ENCODE results near the gene FARP1.

FARP1 gene

DNA sequence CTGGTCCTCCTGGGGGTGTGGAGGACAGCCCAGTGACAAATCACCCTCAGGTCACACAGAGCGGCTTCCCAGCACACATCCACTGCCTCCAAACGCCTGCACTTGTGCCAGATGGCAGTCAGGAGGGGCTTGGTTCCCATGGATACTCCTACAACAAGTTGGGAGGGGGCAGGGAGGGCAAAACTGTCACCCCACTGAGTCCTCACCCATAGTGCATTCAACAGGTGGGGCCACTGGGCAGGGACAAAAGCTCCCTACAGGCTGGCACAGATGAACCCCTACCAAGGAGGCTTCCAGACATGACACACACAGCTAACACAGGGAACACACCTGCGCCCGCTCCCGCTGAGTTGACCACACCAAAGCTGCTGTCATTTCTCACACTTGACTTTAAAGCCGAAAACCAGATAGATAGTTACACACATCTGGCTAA lies 313.5 kb downstream of the FARP1 start:
- Histone ChIP-seq H3K9me3 (ENCODE audit: severe bottlenecking) (no peaks in the 10 kb centered on the region), H3K36me3 (peaks cover 95% of the 10 kb centered on the region), H3K27ac (no peak overlapping the region; the same call in 1 of the 2 replicates), H3K4me3 (ENCODE audit: low read depth, low read length) (no peak overlapping the region), H3K27me3 (ENCODE audit: insufficient read depth, low read depth, severe bottlenecking) (no peaks in the 10 kb centered on the region)
- TF ChIP-seq, protein P1, sequence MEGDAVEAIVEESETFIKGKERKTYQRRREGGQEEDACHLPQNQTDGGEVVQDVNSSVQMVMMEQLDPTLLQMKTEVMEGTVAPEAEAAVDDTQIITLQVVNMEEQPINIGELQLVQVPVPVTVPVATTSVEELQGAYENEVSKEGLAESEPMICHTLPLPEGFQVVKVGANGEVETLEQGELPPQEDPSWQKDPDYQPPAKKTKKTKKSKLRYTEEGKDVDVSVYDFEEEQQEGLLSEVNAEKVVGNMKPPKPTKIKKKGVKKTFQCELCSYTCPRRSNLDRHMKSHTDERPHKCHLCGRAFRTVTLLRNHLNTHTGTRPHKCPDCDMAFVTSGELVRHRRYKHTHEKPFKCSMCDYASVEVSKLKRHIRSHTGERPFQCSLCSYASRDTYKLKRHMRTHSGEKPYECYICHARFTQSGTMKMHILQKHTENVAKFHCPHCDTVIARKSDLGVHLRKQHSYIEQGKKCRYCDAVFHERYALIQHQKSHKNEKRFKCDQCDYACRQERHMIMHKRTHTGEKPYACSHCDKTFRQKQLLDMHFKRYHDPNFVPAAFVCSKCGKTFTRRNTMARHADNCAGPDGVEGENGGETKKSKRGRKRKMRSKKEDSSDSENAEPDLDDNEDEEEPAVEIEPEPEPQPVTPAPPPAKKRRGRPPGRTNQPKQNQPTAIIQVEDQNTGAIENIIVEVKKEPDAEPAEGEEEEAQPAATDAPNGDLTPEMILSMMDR (IDR thresholded peaks at IDR 0.05; ENCODE audit: low read depth, low read length), result peak; percentile 16; the same call in 1 of the 2 replicates
- peak; percentile 84 for DNase-seq

DNA sequence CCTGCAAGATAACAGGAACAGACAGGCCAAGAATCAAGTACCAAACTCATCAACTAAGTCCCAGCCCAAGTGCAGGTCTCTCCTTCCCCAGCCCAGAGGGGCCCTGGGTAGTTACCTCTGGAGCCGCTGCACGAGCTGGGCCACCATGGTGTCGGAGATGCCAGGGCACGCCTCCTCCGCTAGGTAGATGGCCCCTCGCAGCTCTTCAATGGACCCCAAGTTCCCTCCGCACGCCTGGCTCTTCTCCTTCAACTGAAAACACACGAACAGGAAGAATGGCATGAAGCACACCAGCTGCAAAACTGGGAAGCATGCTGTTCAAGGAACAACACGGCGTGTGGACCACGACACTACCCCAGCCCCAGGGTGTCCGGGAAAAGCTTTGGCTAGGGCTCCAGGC lies 314.2 kb downstream of the FARP1 start:
- Histone ChIP-seq H3K27ac (no peak overlapping the region; the same call in 1 of the 2 replicates), H3K4me3 (ENCODE audit: low read depth, low read length) (no peak overlapping the region), H3K36me3 (peaks cover 92% of the 10 kb centered on the region), H3K9me3 (ENCODE audit: severe bottlenecking) (no peaks in the 10 kb centered on the region), H3K27me3 (ENCODE audit: insufficient read depth, low read depth, severe bottlenecking) (no peaks in the 10 kb centered on the region)
- TF ChIP-seq, protein P1 (IDR thresholded peaks at IDR 0.05; ENCODE audit: low read depth, low read length), result no peak
- DNase-seq, result no peak

DNA sequence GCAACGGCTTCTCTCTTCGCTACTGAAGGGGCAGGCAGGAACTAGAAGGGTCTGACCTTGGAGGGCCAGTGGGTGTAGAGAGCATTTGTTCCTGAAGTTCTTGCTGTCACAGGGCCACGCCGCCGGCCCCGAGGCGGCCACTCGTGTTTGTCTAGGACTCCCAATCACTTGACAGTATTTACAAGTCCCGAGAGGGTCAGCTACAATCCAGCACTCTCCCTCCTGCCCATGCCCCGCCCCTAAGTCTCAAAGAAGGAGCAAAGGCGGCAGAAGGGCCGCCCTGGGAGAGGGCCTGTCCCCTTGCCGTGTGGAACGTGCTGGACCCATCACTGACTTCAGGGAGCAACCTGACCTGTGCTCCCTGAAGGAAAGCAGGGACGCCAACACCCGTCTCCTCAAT lies 315.5 kb downstream of the FARP1 start:
- DNase-seq, result no peak
- Histone ChIP-seq H3K9me3 (ENCODE audit: severe bottlenecking) (no peaks in the 10 kb centered on the region), H3K4me3 (ENCODE audit: low read depth, low read length) (no peak overlapping the region), H3K27ac (no peak overlapping the region), H3K36me3 (peaks cover 93% of the 10 kb centered on the region), H3K27me3 (ENCODE audit: insufficient read depth, low read depth, severe bottlenecking) (no peaks in the 10 kb centered on the region)
- TF ChIP-seq, protein P1 (IDR thresholded peaks at IDR 0.05; ENCODE audit: low read depth, low read length), result no peak

DNA sequence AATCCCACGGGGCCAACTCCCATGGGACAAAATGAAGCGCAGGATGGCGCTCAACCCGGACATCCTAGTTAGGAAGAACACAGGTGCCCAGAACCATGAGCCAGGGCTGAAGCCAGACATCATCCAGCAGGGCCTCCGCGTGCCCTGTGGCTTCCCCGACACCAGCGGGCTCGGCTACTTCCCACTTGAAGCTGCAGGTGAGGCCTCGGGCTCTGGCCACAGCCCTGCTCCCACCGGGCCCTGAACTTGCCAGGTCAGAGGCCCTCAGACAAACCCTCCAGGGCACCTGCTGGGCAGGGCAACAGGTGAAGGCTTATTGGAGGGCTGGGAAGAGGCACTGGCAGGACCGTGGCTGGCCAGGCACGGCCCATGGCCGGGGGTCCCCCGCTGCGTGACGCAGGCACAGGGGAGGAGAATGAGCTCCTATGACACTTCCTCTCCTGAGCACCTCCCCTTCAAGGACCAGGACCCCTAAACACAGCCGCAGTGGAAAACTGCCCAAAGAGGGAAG lies 316.3 kb downstream of the FARP1 start:
- H3K36me3 ChIP-seq, result peaks cover 92% of the 10 kb centered on the region
- H3K27me3 ChIP-seq (ENCODE audit: insufficient read depth, low read depth, severe bottlenecking), result no peaks in the 10 kb centered on the region
- TF ChIP-seq, protein P1 (IDR thresholded peaks at IDR 0.05; ENCODE audit: low read depth, low read length), result no peak
- DNase-seq, result no peak
- no peak overlapping the region; the same call in 1 of the 2 replicates for H3K27ac ChIP-seq
- no peak overlapping the region for H3K4me3 ChIP-seq (ENCODE audit: low read depth, low read length)
- H3K9me3 ChIP-seq (ENCODE audit: severe bottlenecking), result no peaks in the 10 kb centered on the region

DNA sequence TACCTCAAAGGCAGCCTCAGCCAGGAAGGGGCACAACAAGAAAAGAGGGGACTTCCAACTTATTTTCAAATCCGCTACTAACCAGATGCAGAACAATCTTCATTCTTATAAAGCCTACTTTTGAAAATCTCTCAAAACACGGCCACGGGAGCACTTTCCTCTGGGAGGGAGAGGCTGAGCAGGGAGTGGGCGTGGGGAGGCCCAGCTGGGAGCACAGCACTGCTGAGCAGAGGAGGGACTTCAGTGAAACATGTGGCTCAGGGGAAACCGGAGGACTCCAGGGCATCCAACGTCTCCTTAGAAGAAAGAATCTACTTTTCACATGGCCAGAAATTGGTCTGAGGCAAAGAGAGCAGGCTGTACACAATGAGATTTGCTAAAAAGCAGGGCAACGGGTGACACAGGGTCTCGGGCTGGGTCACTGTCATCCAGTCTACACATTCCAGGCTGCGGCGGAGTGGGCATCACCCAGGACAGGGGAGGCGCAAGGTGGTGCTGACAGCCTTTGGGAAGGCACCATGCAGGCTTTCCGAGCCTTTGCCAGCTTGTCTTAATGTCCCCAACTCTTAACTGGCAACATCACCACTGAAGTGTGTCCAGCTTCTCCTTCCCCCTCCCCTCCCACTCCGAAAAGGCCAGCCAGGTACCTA lies 317.0 kb downstream of the FARP1 start:
- TF ChIP-seq, protein P1 (IDR thresholded peaks at IDR 0.05; ENCODE audit: low read depth, low read length), result no peak
- no peaks in the 10 kb centered on the region for H3K9me3 ChIP-seq (ENCODE audit: severe bottlenecking)
- no peak overlapping the region for H3K27ac ChIP-seq
- peaks cover 90% of the 10 kb centered on the region for H3K36me3 ChIP-seq
- no peak for DNase-seq
- H3K27me3 ChIP-seq (ENCODE audit: insufficient read depth, low read depth, severe bottlenecking), result no peaks in the 10 kb centered on the region
- no peak overlapping the region for H3K4me3 ChIP-seq (ENCODE audit: low read depth, low read length)
